K562 (cell line): ENCODE measurements around the gene UBE2M. TPM values are rescaled to one million over a fixed set of nuclear protein-coding genes. Genes with fewer than 3 reads are reported as not detected.

ENCODE experiments used
- BCLAF1 ChIP-seq, 2 experiments: fragments of 450-650 bp in 1 of 2; IDR thresholded peaks; 2 replicates each; pipeline ENCODE4 v1.6.1; 2011 to 2017; ENCODE audit warnings: low read depth in 2 of 2, antibody characterized with exemption in 1 of 2, borderline replicate concordance in 1 of 2, low read length in 1 of 2, mild to moderate bottlenecking in 1 of 2, mixed read lengths in 1 of 2; ENCODE audit not compliant: control insufficient read depth in 1 of 2
- CBFA2T3 ChIP-seq: fragments of 450-650 bp; IDR thresholded peaks from 2 replicates; pipeline ENCODE4 v1.6.1; 2017
- CC2D1A ChIP-seq: fragments of 450-650 bp; IDR thresholded peaks from 2 replicates; pipeline ENCODE4 v1.6.1; 2017; ENCODE audit warnings: mild to moderate bottlenecking
- CGGBP1 ChIP-seq: fragments of 250-450 bp; sonication (Bioruptor Pico); IDR thresholded peaks from 2 replicates; pipeline ENCODE4 v1.9.0; 2021; ENCODE audit warnings: mild to moderate bottlenecking
- CREM ChIP-seq: IDR thresholded peaks from 2 replicates; pipeline ENCODE4 v1.6.1; 2014; ENCODE audit warnings: antibody characterized with exemption, low read depth
- E4F1 ChIP-seq: fragments of 250-450 bp; sonication (Bioruptor Pico); IDR thresholded peaks from 2 replicates; pipeline ENCODE4 v1.5.0; 2021; ENCODE audit warnings: mild to moderate bottlenecking, borderline replicate concordance
- GATAD2B ChIP-seq: fragments of 450-650 bp; IDR thresholded peaks from 2 replicates; pipeline ENCODE4 v1.6.1; 2017; ENCODE audit warnings: mild to moderate bottlenecking, borderline replicate concordance
- IRF9 ChIP-seq: fragments of 450-650 bp; IDR thresholded peaks from 2 replicates; pipeline ENCODE4 v1.6.1; 2016; ENCODE audit warnings: missing biosample characterization, missing genetic modification characterization
- MTA3 ChIP-seq: fragments of 450-650 bp; formaldehyde crosslinking; IDR thresholded peaks from 2 replicates; pipeline ENCODE4 v1.6.1; 2017; ENCODE audit warnings: mild to moderate bottlenecking, borderline replicate concordance
- NR2C2 ChIP-seq, 2 experiments: fragments of 200-800 bp in 1 of 2; sonication (Bioruptor generic) in 1 of 2; sonication (generic) in 1 of 2; formaldehyde crosslinking in 1 of 2; IDR thresholded peaks; 2 replicates each; pipeline versions ENCODE4 v1.6.1 to v1.8.0; 2016 to 2022; ENCODE audit warnings: mild to moderate bottlenecking in 1 of 2, missing compliant biosample characterization in 1 of 2, missing genetic modification characterization in 1 of 2, missing genetic modification reagents in 1 of 2
- NRF1 ChIP-seq, 2 experiments: fragments of 450-650 bp; IDR thresholded peaks in 1 of 2; conservative IDR thresholded peaks in 1 of 2; 2 replicates each; pipeline ENCODE4 v1.6.1; 2014; ENCODE audit warnings: mild to moderate bottlenecking in 2 of 2
- PTRF ChIP-seq: fragments of 450-650 bp; IDR thresholded peaks from 2 replicates; pipeline ENCODE4 v1.6.1; 2016; ENCODE audit warnings: mild to moderate bottlenecking, missing genetic modification characterization, missing compliant biosample characterization
- RAD51 ChIP-seq: fragments of 450-650 bp; IDR thresholded peaks from 2 replicates; pipeline ENCODE4 v1.7.1; 2016; ENCODE audit warnings: low read depth, mild to moderate bottlenecking, borderline replicate concordance
- SIN3B ChIP-seq: fragments of 450-650 bp; IDR thresholded peaks from 2 replicates; pipeline ENCODE4 v1.6.1; 2017; ENCODE audit warnings: low read depth, mild to moderate bottlenecking, moderate library complexity
- ZNF583 ChIP-seq: fragments of 250-450 bp; sonication (Bioruptor Pico); IDR thresholded peaks from 2 replicates; pipeline ENCODE4 v1.4.0; 2020
- polyA plus RNA-seq, 8 experiments: library from polyadenylated mRNA; depleted of rRNA in 4 of 8; stranded (reverse) in 5 of 8; unstranded in 3 of 8; fragments of >200 nt; fragmentation: Nextera tagmentation in 2 of 8; fragmentation: Illumina TruSeq in 1 of 8; extraction: Ambion mirVana in 2 of 8; extraction: Trizol in 1 of 8; gene quantifications; 2 replicates each; pipeline versions ENCODE4 v1.2.1 to v1.2.3, GENCODE V29; 2011 to 2014; ENCODE audit warnings: inconsistent platforms in 1 of 8, missing spikeins in 1 of 8
- total RNA-seq, 7 experiments: library from RNA; depleted of rRNA in 6 of 7; stranded (reverse); fragments of >200 nt in 6 of 7; fragmentation: Illumina TruSeq in 2 of 7; extraction: Trizol in 2 of 7; gene quantifications; 2 replicates each; pipeline versions ENCODE4 v1.2.1 to v1.2.3, GENCODE V29; 2011 to 2021; ENCODE audit warnings: low replicate concordance in 1 of 7
- TF ChIP-seq, protein P1 (sequence below): fragments of 450-650 bp; formaldehyde crosslinking; IDR thresholded peaks from 2 replicates; pipeline ENCODE4 v1.4.0; 2022; ENCODE audit warnings: missing genetic modification characterization

Gene UBE2M
- total and polyA plus RNA-seq, 9 of the 15 experiments (the other 6 are each of a cell fraction or from before 2014, with no cell fraction given), result 0.92 to 163 (median 85.7) TPM

- TF ChIP-seq BCLAF1 (IDR thresholded peaks at IDR 0.05; ENCODE audit: borderline replicate concordance in 1 of 2, control insufficient read depth in 1 of 2, low read depth in 2 of 2, low read length in 1 of 2) (no peak), ZNF583 (CRISPR knock-in tag) (no peak), CBFA2T3 (no peak), IRF9 (no peak), RAD51 (no peak), E4F1 (CRISPR knock-in tag) (peak; percentile 95), NR2C2 (CRISPR knock-in tag; IDR thresholded peaks at IDR 0.05) (no peak; the same call in 1 of the 2 replicates), NR2C2 (tag; IDR thresholded peaks at IDR 0.05) (peak; percentile 78), GATAD2B (no peak), MTA3 (peak; percentile 88; the same call in 1 of the 2 replicates), CGGBP1 (CRISPR knock-in tag) (no peak), NRF1 (conservative IDR thresholded peaks at IDR 0.05 in 1 of 2, IDR thresholded peaks at IDR 0.05 in 1 of 2) (peak; percentile 95 to 96), CC2D1A (0 out of 2 replicates have a peak, but pooled peaks have one; percentile 55), PTRF (tag) (no peak), CREM (peak; percentile 99), SIN3B (0 out of 2 replicates have a peak, but pooled peaks have one; percentile 10)
- TF ChIP-seq, protein P1, sequence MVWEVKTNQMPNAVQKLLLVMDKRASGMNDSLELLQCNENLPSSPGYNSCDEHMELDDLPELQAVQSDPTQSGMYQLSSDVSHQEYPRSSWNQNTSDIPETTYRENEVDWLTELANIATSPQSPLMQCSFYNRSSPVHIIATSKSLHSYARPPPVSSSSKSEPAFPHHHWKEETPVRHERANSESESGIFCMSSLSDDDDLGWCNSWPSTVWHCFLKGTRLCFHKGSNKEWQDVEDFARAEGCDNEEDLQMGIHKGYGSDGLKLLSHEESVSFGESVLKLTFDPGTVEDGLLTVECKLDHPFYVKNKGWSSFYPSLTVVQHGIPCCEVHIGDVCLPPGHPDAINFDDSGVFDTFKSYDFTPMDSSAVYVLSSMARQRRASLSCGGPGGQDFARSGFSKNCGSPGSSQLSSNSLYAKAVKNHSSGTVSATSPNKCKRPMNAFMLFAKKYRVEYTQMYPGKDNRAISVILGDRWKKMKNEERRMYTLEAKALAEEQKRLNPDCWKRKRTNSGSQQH, result peak; percentile 85
These were observed 14.6 kb upstream of the UBE2M start, which contains the start of gene MZF1 (continued) for GRCh38 chr19:58572818-58573657.
